ENCODE measurements around the gene HRH2. TPM values are rescaled to one million over a fixed set of nuclear protein-coding genes. Genes with fewer than 3 reads are reported as not detected.

HRH2 gene
- total and polyA plus RNA-seq, 2 donors (not counting 1 experiment from before 2014, with no cell fraction given), result 0.46 TPM; not detected in 1

- TF ChIP-seq CTCF (IDR thresholded peaks at IDR 0.05), result no peak
- no peak for TF ChIP-seq EZH2 (IDR thresholded peaks at IDR 0.05; ENCODE audit: borderline replicate concordance, insufficient read depth, low read depth, low read length, poor library complexity, severe bottlenecking)
- ATAC-seq (ENCODE audit: low read depth) (no peak), DNase-seq (no peak)
- Histone ChIP-seq H3K36me3 (replicated peaks in 1 of 2; ENCODE audit: control extremely low read depth in 1 of 2, control insufficient read depth in 1 of 2, extremely low read depth in 1 of 2, insufficient read depth in 2 of 2, low read length in 1 of 2) (no peaks in the 10 kb centered on the region), H3K4me1 (ENCODE audit: control insufficient read depth in 2 of 2, insufficient read depth in 2 of 2, low read length in 2 of 2) (no peaks in the 10 kb centered on the region), H3K4me2 (replicated peaks; ENCODE audit: low read depth, low read length, poor library complexity, severe bottlenecking) (no peak overlapping the region), H4K20me1 (ENCODE audit: control insufficient read depth, insufficient read depth, low read length, poor library complexity, severe bottlenecking) (no peaks in the 10 kb centered on the region), H3K27me3 (replicated peaks in 1 of 4; ENCODE audit: control extremely low read depth in 1 of 4, control insufficient read depth in 3 of 4, insufficient read depth in 4 of 4, low read length in 3 of 4) (peaks cover 0 to 4% (median 0%) of the 10 kb centered on the region in 4 experiments), H3K9ac (ENCODE audit: low read length) (no peak overlapping the region), H3K27ac (ENCODE audit: low read length in 2 of 2) (no peak overlapping the region), H3K4me3 (ENCODE audit: control extremely low read depth in 1 of 5, extremely low read depth in 1 of 5, insufficient read depth in 1 of 5, low read depth in 2 of 5, low read length in 4 of 5) (no peak overlapping the region), H2AFZ (ENCODE audit: insufficient read depth, low read depth, low read length, poor library complexity, severe bottlenecking) (no peak overlapping the region), H3K79me2 (ENCODE audit: control insufficient read depth, insufficient read depth, low read length) (no peaks in the 10 kb centered on the region), H3K9me3 (ENCODE audit: control extremely low read depth in 1 of 3, control insufficient read depth in 2 of 3, insufficient read depth in 1 of 3, low read length in 2 of 3) (no peaks in the 10 kb centered on the region)
- ChIA-PET POLR2A (no interaction called here), CTCF (no interaction called here)
- 93% methylated on average over 5 of the region's 7 CpGs for WGBS (ENCODE audit: insufficient coverage)
- Mint-ChIP-seq H3K4me1 (no peaks in the 10 kb centered on the region), H3K9me3 (ENCODE audit: insufficient read depth) (peaks cover 5% of the 10 kb centered on the region), H3K27ac (no peak overlapping the region), H3K27me3 (peaks cover 9% of the 10 kb centered on the region), H3K4me3 (no peak overlapping the region)
- intact Hi-C loops (cut with micrococcal nuclease), result no loop called here
Observed at GRCh38 chr5:175614223-175614815, 43.6 kb upstream of the HRH2 start.

- no peak overlapping the region for H3K27ac ChIP-seq (ENCODE audit: low read length in 2 of 2)
- CTCF ChIA-PET, result no interaction called here
Observed at GRCh38 chr5:175614861-175615260, 43.0 kb upstream of the HRH2 start.

More at GRCh38 chr5:175614861-175615260, 43.0 kb upstream of the HRH2 start:
- Mint-ChIP-seq H3K9me3 (ENCODE audit: insufficient read depth) (peaks cover 5% of the 10 kb centered on the region), H3K27me3 (peaks cover 9% of the 10 kb centered on the region), H3K27ac (no peak overlapping the region), H3K4me1 (no peaks in the 10 kb centered on the region), H3K4me3 (no peak overlapping the region)
- H3K4me2 ChIP-seq (replicated peaks; ENCODE audit: low read depth, low read length, poor library complexity, severe bottlenecking), result no peak overlapping the region
- H3K4me1 ChIP-seq (ENCODE audit: control insufficient read depth in 2 of 2, insufficient read depth in 2 of 2, low read length in 2 of 2), result no peaks in the 10 kb centered on the region
- no peak overlapping the region for H3K4me3 ChIP-seq (ENCODE audit: control extremely low read depth in 1 of 5, extremely low read depth in 1 of 5, insufficient read depth in 1 of 5, low read depth in 2 of 5, low read length in 4 of 5)
- TF ChIP-seq CTCF (IDR thresholded peaks at IDR 0.05), result no peak
- TF ChIP-seq EZH2 (IDR thresholded peaks at IDR 0.05; ENCODE audit: borderline replicate concordance, insufficient read depth, low read depth, low read length, poor library complexity, severe bottlenecking), result no peak
- intact Hi-C loops (cut with micrococcal nuclease), result no loop called here
- no CpG with 5 or more reads among the region's 3 CpGs for whole genome bisulfite sequencing (ENCODE audit: insufficient coverage)
- no peaks in the 10 kb centered on the region for H3K36me3 ChIP-seq (replicated peaks in 1 of 2; ENCODE audit: control extremely low read depth in 1 of 2, control insufficient read depth in 1 of 2, extremely low read depth in 1 of 2, insufficient read depth in 2 of 2, low read length in 1 of 2)
- no peaks in the 10 kb centered on the region for H3K9me3 ChIP-seq (ENCODE audit: control extremely low read depth in 1 of 3, control insufficient read depth in 2 of 3, insufficient read depth in 1 of 3, low read length in 2 of 3)
- POLR2A ChIA-PET, result no interaction called here
- ATAC-seq (ENCODE audit: low read depth), result no peak
- no peak for DNase-seq
- peaks cover 0 to 4% (median 0%) of the 10 kb centered on the region in 4 experiments for H3K27me3 ChIP-seq (replicated peaks in 1 of 4; ENCODE audit: control extremely low read depth in 1 of 4, control insufficient read depth in 3 of 4, insufficient read depth in 4 of 4, low read length in 3 of 4)
- H3K79me2 ChIP-seq (ENCODE audit: control insufficient read depth, insufficient read depth, low read length), result no peaks in the 10 kb centered on the region
- no peaks in the 10 kb centered on the region for H4K20me1 ChIP-seq (ENCODE audit: control insufficient read depth, insufficient read depth, low read length, poor library complexity, severe bottlenecking)
- no peak overlapping the region for H3K9ac ChIP-seq (ENCODE audit: low read length)
- H2AFZ ChIP-seq (ENCODE audit: insufficient read depth, low read depth, low read length, poor library complexity, severe bottlenecking), result no peak overlapping the region
